NOMO-1 (cell line): ENCODE results near the gene FBLIM1.
"Not testable (repeated sequence)": the region's sequence is repeated elsewhere in the genome, so short reads cannot be mapped to it uniquely, and the experiment has no call there.

Experiments used
- DNase-seq, 2 experiments: peaks; one replicate each; lab custom pipeline; 2025; ENCODE audit not compliant: unreplicated experiment in 2 of 2; lab: John Stamatoyannopoulos, UW

The FBLIM1 gene

GRCh38 chr1:15807121-15807520, 48.5 kb downstream of the FBLIM1 start:
- no peak for DNase-seq

DNA sequence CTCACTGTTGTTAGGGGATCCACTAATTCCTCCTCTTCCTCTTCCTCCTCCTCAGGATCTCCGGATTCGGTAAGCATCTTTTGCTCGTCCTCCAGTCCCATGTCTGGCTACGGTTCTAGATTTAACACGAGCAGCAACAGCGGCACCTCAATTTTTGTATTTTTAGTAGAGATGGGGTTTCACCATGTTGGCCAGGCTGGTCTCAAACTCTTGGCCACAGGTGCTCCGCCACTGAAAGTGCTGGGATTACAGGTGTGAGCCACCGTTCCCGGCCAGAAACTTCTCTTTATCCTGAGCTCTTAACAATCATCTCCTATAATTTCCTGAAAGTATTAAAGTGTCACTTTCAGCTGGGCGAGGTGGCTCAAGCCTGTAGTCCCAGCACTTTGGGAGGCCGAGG, 49.0 kb downstream of the FBLIM1 start, which contains the start of gene UQCRHL:
UQCRHL (minus strand) TSS at position 101 of the 400 bp plus-strand sequence; CDS start at position 101, 0 bp downstream.
- not testable (repeated sequence) for DNase-seq

DNA sequence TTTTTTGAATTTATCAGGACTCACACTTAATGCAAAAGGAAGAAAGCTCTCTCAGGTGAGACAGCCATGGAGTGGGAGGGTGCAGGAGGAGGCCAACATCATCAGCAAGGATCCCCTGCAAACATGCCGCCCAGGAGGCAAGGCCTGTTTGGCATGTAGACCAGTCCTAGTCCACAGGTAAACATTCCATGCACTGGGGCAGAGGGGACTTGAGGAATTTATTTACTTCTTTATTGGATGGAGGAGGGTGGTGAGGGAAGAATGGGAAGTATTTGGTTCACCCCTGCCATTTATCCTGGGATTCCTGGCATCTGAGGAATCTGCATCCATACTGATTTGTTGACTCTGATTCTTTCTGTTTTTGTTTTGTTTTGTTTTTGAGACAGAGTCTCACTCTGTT, 50.4 kb downstream of the FBLIM1 start:
- no peak for DNase-seq

- no peak for DNase-seq
Measured at GRCh38 chr1:15810073-15810472, 51.5 kb downstream of the FBLIM1 start.

- DNase-seq: no peak
Measured at GRCh38 chr1:15816674-15817073, 58.1 kb downstream of the FBLIM1 start.

DNA sequence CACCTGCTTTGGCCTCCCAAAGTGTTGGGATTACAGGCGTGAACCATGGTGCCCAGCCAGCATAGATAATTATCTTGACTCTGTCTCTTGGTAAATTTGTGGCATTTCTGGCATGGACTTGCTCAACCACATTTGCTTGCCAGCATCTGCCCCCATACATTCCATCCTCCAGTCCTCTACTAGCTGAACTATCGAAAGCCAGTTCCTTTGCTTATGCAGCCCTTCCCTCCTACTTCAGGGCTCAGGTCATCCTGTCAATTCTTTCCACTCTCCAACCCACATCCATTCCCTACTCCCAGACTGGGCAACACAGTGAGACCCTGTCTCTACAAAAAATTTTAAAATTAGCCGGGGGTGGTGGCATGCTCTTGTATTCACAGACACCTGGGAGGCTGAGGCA, 61.9 kb downstream of the FBLIM1 start:
- no peak for DNase-seq

DNA sequence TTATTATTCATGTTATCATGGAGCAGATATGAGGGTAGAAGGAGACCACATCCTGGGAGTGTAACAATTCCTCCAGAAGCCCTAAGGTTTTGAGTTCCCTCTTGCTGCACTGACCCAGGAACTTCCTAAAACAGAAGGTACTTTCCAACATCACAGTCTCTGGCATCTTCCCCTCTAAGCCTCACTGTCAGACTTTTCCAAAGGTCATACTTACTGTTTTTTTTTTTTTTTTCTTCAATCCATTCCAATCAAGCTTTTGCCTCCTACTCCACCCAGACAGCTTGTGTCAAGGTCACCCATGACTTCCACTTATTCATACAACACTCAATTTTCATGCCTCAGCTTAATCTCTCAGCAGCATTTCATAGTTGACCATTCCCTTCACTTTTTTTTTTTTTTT, 67.2 kb downstream of the FBLIM1 start:
- DNase-seq: no peak

GRCh38 chr1:15826810-15827507, 68.4 kb downstream of the FBLIM1 start:
- DNase-seq: no peak

- DNase-seq: not testable (repeated sequence)
Measured at GRCh38 chr1:15827567-15827966, 69.0 kb downstream of the FBLIM1 start.

GRCh38 chr1:15828931-15829330, 70.3 kb downstream of the FBLIM1 start:
- DNase-seq: not testable (repeated sequence)

DNA sequence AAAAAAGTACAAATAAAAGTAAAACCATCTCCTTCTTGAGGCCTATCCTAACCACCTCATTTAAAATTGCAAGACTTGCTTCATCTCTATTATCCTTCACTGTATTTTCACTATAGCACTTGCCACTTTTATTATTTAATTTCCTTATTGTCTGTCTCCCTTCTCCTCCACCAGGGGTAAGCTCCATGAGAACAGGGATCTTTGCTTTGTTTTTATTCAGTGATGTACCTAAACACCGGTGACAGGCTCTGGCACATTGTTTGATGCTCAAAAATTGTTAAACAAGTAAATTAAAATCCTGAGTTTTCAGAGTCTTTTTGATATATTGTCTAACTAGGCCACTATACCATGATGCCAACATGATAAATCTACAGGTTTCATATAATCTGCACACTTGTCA, 71.7 kb downstream of the FBLIM1 start:
- DNase-seq: peak in 1 of 2 experiments; percentile 64

DNA sequence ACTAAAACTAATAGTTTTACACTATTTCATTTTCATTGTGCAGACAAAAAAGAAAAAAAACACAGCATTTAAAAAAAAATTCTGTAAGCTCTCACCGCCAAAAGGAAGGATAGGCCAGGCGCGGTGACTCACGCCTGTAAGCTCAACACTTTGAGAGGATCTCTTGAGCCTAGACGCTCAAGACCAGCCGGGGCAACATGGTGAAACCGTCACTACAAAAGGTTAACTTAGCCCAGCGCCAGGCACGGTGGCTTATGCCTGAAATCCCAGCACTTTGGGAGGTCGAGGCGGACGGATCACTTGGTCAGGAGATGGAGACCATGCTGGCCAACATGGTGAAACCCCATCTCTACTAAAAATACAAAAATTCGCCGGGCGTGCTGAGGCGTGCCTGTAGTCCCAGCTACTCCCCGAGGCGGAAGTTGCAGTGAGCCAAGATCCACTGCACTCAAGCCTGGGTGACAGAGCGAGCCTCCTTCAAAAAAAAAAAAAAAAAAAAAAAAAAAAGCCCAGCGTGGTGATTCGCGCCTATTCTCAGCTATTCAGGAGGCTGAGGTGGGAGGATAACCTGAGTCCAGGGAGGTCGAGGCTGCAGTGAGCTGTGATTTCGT, 74.6 kb downstream of the FBLIM1 start:
- peak; percentile 66 to 78 for DNase-seq

GRCh38 chr1:15833842-15834405, 75.3 kb downstream of the FBLIM1 start:
- DNase-seq: no peak

GRCh38 chr1:15834406-15835204, 76.0 kb downstream of the FBLIM1 start:
- DNase-seq: peak; percentile 90 to 91

GRCh38 chr1:15835205-15835740, 76.7 kb downstream of the FBLIM1 start:
- DNase-seq: peak; percentile 45 to 50

DNA sequence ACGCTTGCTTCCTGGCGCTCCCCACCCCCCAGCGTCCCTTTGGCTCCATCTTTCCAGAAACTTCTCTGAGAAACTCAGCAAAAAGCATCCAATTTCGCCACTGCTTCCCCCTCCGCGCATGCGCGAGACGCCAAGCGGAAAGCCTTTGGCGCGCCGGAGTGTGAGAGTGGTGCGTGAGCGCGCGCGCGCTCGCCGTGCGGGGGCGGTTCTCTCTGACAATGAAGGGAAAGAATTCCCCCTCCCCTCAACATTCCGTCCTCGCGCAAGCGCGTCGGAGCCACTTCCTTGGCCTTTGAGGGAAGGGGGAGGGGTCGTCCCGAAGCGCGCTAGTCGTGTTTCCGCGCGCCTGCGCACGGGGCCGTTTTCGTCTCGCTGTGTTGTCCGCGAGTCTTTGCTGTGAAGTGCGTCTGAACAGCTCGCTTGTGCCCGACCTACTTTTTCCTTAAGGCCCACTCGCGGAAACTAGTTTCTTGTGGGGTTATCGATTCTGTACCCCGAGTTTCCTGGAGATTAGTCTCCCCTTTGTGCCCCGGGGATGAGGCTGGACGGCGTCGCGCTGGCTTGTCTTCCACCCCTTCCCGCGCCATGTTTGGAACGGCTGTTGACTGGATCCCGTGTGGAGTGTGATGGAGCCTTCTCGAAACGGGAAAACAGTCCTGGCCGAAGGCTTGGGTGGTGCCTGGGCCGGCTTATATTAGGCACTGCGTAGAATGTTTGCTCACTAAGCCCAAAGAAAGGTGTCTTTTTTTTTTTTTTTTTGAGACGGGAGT, 77.3 kb downstream of the FBLIM1 start:
- peak; percentile 98 to 99 for DNase-seq
